Keratinocyte (primary cell): ENCODE measurements around the gene ERF.

Experiments used
- CTCF ChIP-seq, 3 experiments: IDR thresholded peaks in 1 of 3; conservative IDR thresholded peaks in 1 of 3; optimal IDR thresholded peaks in 1 of 3; 2 replicates in 2 of 3; 3 replicates in 1 of 3; pipeline versions ENCODE3 to v1.5.1; 2011; ENCODE audit warnings: low read length in 3 of 3, mild to moderate bottlenecking in 3 of 3, moderate library complexity in 2 of 3, control low read depth in 1 of 3, inconsistent platforms in 1 of 3; ENCODE audit not compliant: insufficient read depth in 2 of 3; ENCODE audit errors: extremely low read depth in 1 of 3
- EZH2 ChIP-seq: IDR thresholded peaks from one replicate; pipeline ENCODE4 v1.6.1; 2012; ENCODE audit warnings: inconsistent platforms, mild to moderate bottlenecking, low read length, moderate library complexity

- TF ChIP-seq CTCF (optimal IDR thresholded peaks at IDR 0.05 in 1 of 3, IDR thresholded peaks at IDR 0.05 in 1 of 3, conservative IDR thresholded peaks at IDR 0.05 in 1 of 3; ENCODE audit: extremely low read depth in 1 of 3, insufficient read depth in 2 of 3, low read length in 3 of 3) (no peak), EZH2 (no peak)
Measured at GRCh38 chr19:42204664-42205063, 50.3 kb downstream of the ERF start.
